GM23248 (cell line): ENCODE results near the gene CENPN. TPM values are rescaled to one million over a fixed set of nuclear protein-coding genes. Genes with fewer than 3 reads are reported as not detected.

Experiments used
- DNase-seq: peaks from one replicate; pipeline ENCODE4 v3.0.0-alpha.2; 2015
- H2AFZ ChIP-seq: fragments of 200-600 bp; sonication (generic); 2 replicates; pipeline ENCODE4 v1.6.1; 2016; ENCODE audit warnings: antibody characterized with exemption
- H3F3A ChIP-seq: fragments of 200-600 bp; sonication (generic); 2 replicates; pipeline ENCODE4 v1.6.1; 2016; ENCODE audit warnings: mild to moderate bottlenecking, antibody characterized with exemption, mixed run types; ENCODE audit not compliant: insufficient read depth
- H3K27ac ChIP-seq: fragments of 200-600 bp; sonication (generic); 2 replicates; pipeline ENCODE4 v1.5.1; 2016; ENCODE audit warnings: mild to moderate bottlenecking
- H3K27me3 ChIP-seq: fragments of 200-600 bp; sonication (generic); replicated peaks from 2 replicates; pipeline ENCODE4 v1.6.1; 2016; ENCODE audit warnings: mild to moderate bottlenecking; ENCODE audit not compliant: insufficient read depth
- H3K36me3 ChIP-seq: fragments of 200-600 bp; sonication (generic); 2 replicates; pipeline ENCODE4 v1.6.1; 2016; ENCODE audit warnings: low read depth, mild to moderate bottlenecking
- H3K4me1 ChIP-seq: fragments of 200-600 bp; sonication (generic); 2 replicates; pipeline ENCODE4 v1.6.1; 2016; ENCODE audit warnings: mild to moderate bottlenecking; ENCODE audit not compliant: insufficient read depth
- H3K4me2 ChIP-seq: fragments of 200-600 bp; sonication (generic); one replicate; pipeline ENCODE4 v1.6.1; 2016; ENCODE audit warnings: mild to moderate bottlenecking; ENCODE audit not compliant: unreplicated experiment
- H3K4me3 ChIP-seq: fragments of 200-600 bp; sonication (generic); 2 replicates; pipeline ENCODE4 v1.5.1; 2016; ENCODE audit warnings: mild to moderate bottlenecking
- H3K79me2 ChIP-seq: fragments of 200-600 bp; sonication (generic); 2 replicates; pipeline ENCODE4 v1.6.1; 2016; ENCODE audit warnings: mild to moderate bottlenecking; ENCODE audit not compliant: insufficient read depth
- H3K9ac ChIP-seq: fragments of 200-600 bp; sonication (generic); 2 replicates; pipeline ENCODE4 v1.6.1; 2016; ENCODE audit warnings: mild to moderate bottlenecking
- H3K9me2 ChIP-seq: fragments of 200-600 bp; sonication (generic); 2 replicates; pipeline ENCODE4 v1.6.1; 2016; ENCODE audit warnings: mixed run types, mild to moderate bottlenecking, moderate library complexity; ENCODE audit not compliant: insufficient read depth
- H3K9me3 ChIP-seq: fragments of 200-600 bp; sonication (generic); one replicate; pipeline ENCODE4 v1.6.1; 2017; ENCODE audit warnings: low read depth
- H4K20me1 ChIP-seq: fragments of 200-600 bp; sonication (generic); 2 replicates; pipeline ENCODE4 v1.6.0; 2016; ENCODE audit not compliant: insufficient read depth
- EZH2 ChIP-seq: fragments of 200-600 bp; sonication (generic); IDR thresholded peaks from 2 replicates; pipeline ENCODE4 v1.6.1; 2018; ENCODE audit warnings: antibody characterized with exemption, mild to moderate bottlenecking; ENCODE audit not compliant: insufficient read depth, poor library complexity, severe bottlenecking
- EZH2phosphoT487 ChIP-seq: fragments of 200-600 bp; sonication (generic); IDR thresholded peaks from 2 replicates; pipeline ENCODE4 v1.6.1; 2018; ENCODE audit warnings: antibody characterized with exemption, moderate library complexity, mild to moderate bottlenecking, low read depth; ENCODE audit not compliant: insufficient read depth
- WGBS, 2 experiments: methylation state at CpG; one replicate each; pipeline ENCODE4 v1.1.6; 2015 to 2017; ENCODE audit warnings: low lambda C conversion rate in 2 of 2, low coverage in 1 of 2; ENCODE audit errors: missing lambda C conversion rate in 2 of 2; 5-methylcytosine and 5-hydroxymethylcytosine counted together
- in situ Hi-C: fragments of 300-500 bp; cut with MboI; formaldehyde crosslinking; loops from 2 replicates; pipeline ENCODE4 v1.15.0; 2020
- polyA plus RNA-seq: library from polyadenylated mRNA; unstranded; fragments of >200 nt; fragmentation: Nextera tagmentation; extraction: Ambion mirVana; gene quantifications from 2 replicates; pipeline ENCODE4 v1.2.1, GENCODE V29; 2016
- total RNA-seq: library from RNA; depleted of rRNA; stranded (reverse); fragments of >200 nt; shearing (Covaris generic); gene quantifications from 2 replicates; pipeline ENCODE4 v1.2.3, GENCODE V29; 2014

CENPN gene
- total and polyA plus RNA-seq, 2 experiments from 2014 or later: 29.0 to 29.2 TPM

- Histone ChIP-seq H3K4me1 (no peaks in the 10 kb centered on the region), H4K20me1 (no peaks in the 10 kb centered on the region), H3K4me3 (no peak overlapping the region), H3K9ac (no peak overlapping the region), H2AFZ (no peak overlapping the region), H3K9me2 (no peaks in the 10 kb centered on the region), H3K9me3 (no peaks in the 10 kb centered on the region), H3K79me2 (no peaks in the 10 kb centered on the region), H3K36me3 (no peaks in the 10 kb centered on the region), H3F3A (no peaks in the 10 kb centered on the region), H3K27me3 (no peaks in the 10 kb centered on the region), H3K4me2 (no peak overlapping the region), H3K27ac (no peak overlapping the region)
- no peak for DNase-seq
- 94 to 95% methylated on average over 1 of the region's 1 CpG for whole genome bisulfite sequencing, 2 experiments
- TF ChIP-seq EZH2phosphoT487 (no peak), EZH2 (no peak)
- in situ Hi-C loops: no loop called here
Observed at GRCh38 chr16:81067166-81067565, 60.2 kb downstream of the CENPN start.

DNA sequence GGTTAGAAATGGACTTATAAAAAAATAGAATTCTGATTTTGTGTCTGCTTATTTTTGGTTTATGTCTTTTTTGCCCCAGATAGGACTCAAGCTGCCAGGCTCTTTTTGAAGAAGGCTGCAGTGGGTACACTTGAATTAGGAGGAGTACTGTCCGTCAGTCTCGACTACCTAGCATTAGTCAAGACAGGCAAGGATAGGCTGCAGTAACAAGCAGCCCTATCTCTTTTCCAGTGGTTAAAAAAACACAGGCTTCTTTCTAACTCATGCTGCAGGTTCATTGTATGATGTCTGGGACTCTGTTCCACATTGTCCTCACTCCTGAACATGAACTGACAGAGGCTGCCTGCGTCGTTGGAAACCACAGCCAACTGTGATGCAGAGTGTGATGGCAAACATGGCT is 62.0 kb downstream of the CENPN start:
- Histone ChIP-seq H3K9me3 (no peaks in the 10 kb centered on the region), H3K4me3 (no peak overlapping the region), H3K4me1 (no peaks in the 10 kb centered on the region), H3K9me2 (no peaks in the 10 kb centered on the region), H3K79me2 (no peaks in the 10 kb centered on the region), H3K4me2 (no peak overlapping the region), H3F3A (no peaks in the 10 kb centered on the region), H4K20me1 (no peaks in the 10 kb centered on the region), H2AFZ (no peak overlapping the region), H3K27ac (no peak overlapping the region), H3K9ac (no peak overlapping the region), H3K36me3 (no peaks in the 10 kb centered on the region), H3K27me3 (no peaks in the 10 kb centered on the region)
- TF ChIP-seq EZH2phosphoT487: no peak
- no peak for TF ChIP-seq EZH2
- WGBS, 2 experiments: 86 to 91% methylated on average over 4 of the region's 4 CpGs
- DNase-seq: no peak
- in situ Hi-C loops: no loop called here

GRCh38 chr16:81070979-81071378 is 64.0 kb downstream of the CENPN start:
- no peak overlapping the region for H3K4me2 ChIP-seq
- 70 to 85% methylated on average over 7 to 8 of the region's 8 CpGs for WGBS, 2 experiments
- no peaks in the 10 kb centered on the region for H3K9me3 ChIP-seq
- DNase-seq: no peak
- no peaks in the 10 kb centered on the region for H3K9me2 ChIP-seq
- H3K27me3 ChIP-seq: no peaks in the 10 kb centered on the region
- H2AFZ ChIP-seq: no peak overlapping the region
- H4K20me1 ChIP-seq: no peaks in the 10 kb centered on the region
- in situ Hi-C loops: no loop called here
- H3K4me1 ChIP-seq: no peaks in the 10 kb centered on the region
- no peaks in the 10 kb centered on the region for H3K79me2 ChIP-seq
- H3K36me3 ChIP-seq: no peaks in the 10 kb centered on the region
- TF ChIP-seq EZH2phosphoT487 (no peak), EZH2 (no peak)
- no peak overlapping the region for H3K4me3 ChIP-seq
- H3F3A ChIP-seq: no peaks in the 10 kb centered on the region
- H3K27ac ChIP-seq: no peak overlapping the region
- H3K9ac ChIP-seq: no peak overlapping the region

GRCh38 chr16:81071805-81072204 is 64.8 kb downstream of the CENPN start:
- no peaks in the 10 kb centered on the region for H3K9me2 ChIP-seq
- H3K79me2 ChIP-seq: no peaks in the 10 kb centered on the region
- no peaks in the 10 kb centered on the region for H3K36me3 ChIP-seq
- no peak overlapping the region for H3K9ac ChIP-seq
- no peaks in the 10 kb centered on the region for H3K9me3 ChIP-seq
- in situ Hi-C loops: no loop called here
- H3K4me1 ChIP-seq: no peaks in the 10 kb centered on the region
- H3K27me3 ChIP-seq: no peaks in the 10 kb centered on the region
- no peak overlapping the region for H2AFZ ChIP-seq
- 64 to 69% methylated on average over 4 of the region's 4 CpGs for WGBS, 2 experiments
- TF ChIP-seq EZH2 (no peak), EZH2phosphoT487 (no peak)
- H3F3A ChIP-seq: peaks cover 7% of the 10 kb centered on the region; the same call in 1 of the 2 replicates
- no peaks in the 10 kb centered on the region for H4K20me1 ChIP-seq
- H3K27ac ChIP-seq: no peak overlapping the region
- H3K4me2 ChIP-seq: no peak overlapping the region
- no peak overlapping the region for H3K4me3 ChIP-seq
- DNase-seq: no peak
